OCI-LY1 (cell line): ENCODE measurements around the gene ETV3L.

Experiments used
- H2AFZ ChIP-seq: fragments of 200-600 bp; sonication (generic), shearing (Covaris generic); 2 replicates; pipeline ENCODE4 v1.6.0; 2014; ENCODE audit warnings: antibody characterized with exemption, mild to moderate bottlenecking, low read length
- H3F3A ChIP-seq: fragments of 200-600 bp; sonication (generic), shearing (Covaris generic); 2 replicates; pipeline ENCODE4 v1.6.0; 2014; ENCODE audit warnings: mild to moderate bottlenecking, antibody characterized with exemption, low read length, moderate library complexity; ENCODE audit not compliant: insufficient read depth
- H3K27ac ChIP-seq: fragments of 200-600 bp; sonication (generic); 2 replicates; pipeline ENCODE4 v1.5.1; 2014; ENCODE audit warnings: low read length, mixed run types, mild to moderate bottlenecking, low read depth; ENCODE audit not compliant: poor library complexity, severe bottlenecking
- H3K27me3 ChIP-seq: fragments of 200-600 bp; sonication (generic); 2 replicates; pipeline ENCODE4 v1.6.0; 2014; ENCODE audit warnings: antibody characterized with exemption, mild to moderate bottlenecking, low read length, moderate library complexity; ENCODE audit not compliant: insufficient read depth
- H3K36me3 ChIP-seq: fragments of 200-600 bp; sonication (generic); 2 replicates; pipeline ENCODE4 v1.6.1; 2014; ENCODE audit warnings: mild to moderate bottlenecking, antibody characterized with exemption, low read length, moderate library complexity, mixed read lengths; ENCODE audit not compliant: insufficient read depth
- H3K4me1 ChIP-seq: fragments of 200-600 bp; sonication (generic); 2 replicates; pipeline ENCODE4 v1.5.1; 2014; ENCODE audit warnings: mild to moderate bottlenecking, low read length, moderate library complexity; ENCODE audit not compliant: insufficient read depth, severe bottlenecking
- H3K4me2 ChIP-seq: fragments of 200-600 bp; sonication (generic), shearing (Covaris generic); 2 replicates; pipeline ENCODE4 v1.6.1; 2014; ENCODE audit warnings: low read length
- H3K4me3 ChIP-seq: fragments of 200-600 bp; sonication (generic); 2 replicates; pipeline ENCODE4 v1.5.1; 2014; ENCODE audit warnings: low read length, low read depth, mild to moderate bottlenecking, mixed read lengths; ENCODE audit not compliant: poor library complexity, severe bottlenecking
- H3K79me2 ChIP-seq: fragments of 200-600 bp; shearing (Covaris generic); 2 replicates; pipeline ENCODE4 v1.6.1; 2016; ENCODE audit warnings: mixed run types, low read length, mixed read lengths; ENCODE audit not compliant: insufficient read depth
- H3K9ac ChIP-seq: fragments of 200-600 bp; sonication (generic), shearing (Covaris generic); 2 replicates; pipeline ENCODE4 v1.6.1; 2014; ENCODE audit warnings: mild to moderate bottlenecking, low read length, mixed read lengths
- H3K9me2 ChIP-seq: fragments of 200-600 bp; sonication (generic), shearing (Covaris generic); 2 replicates; pipeline ENCODE4 v1.6.1; 2014; ENCODE audit warnings: low read depth, mild to moderate bottlenecking, low read length, mixed read lengths
- H3K9me3 ChIP-seq: fragments of 200-600 bp; shearing (Covaris generic); 2 replicates; pipeline ENCODE4 v1.6.1; 2014; ENCODE audit warnings: low read length, mixed read lengths
- H4K20me1 ChIP-seq: fragments of 200-600 bp; sonication (generic), shearing (Covaris generic); 2 replicates; pipeline ENCODE4 v1.6.0; 2016; ENCODE audit warnings: mild to moderate bottlenecking, low read length; ENCODE audit not compliant: insufficient read depth
- EZH2 ChIP-seq: fragments of 200-600 bp; sonication (generic), shearing (Covaris generic); IDR thresholded peaks from 2 replicates; pipeline ENCODE4 v1.8.0; 2017; ENCODE audit warnings: borderline replicate concordance, mixed run types, mild to moderate bottlenecking, antibody characterized with exemption, low read length, moderate library complexity, mixed read lengths
- TF ChIP-seq, protein P1 (sequence below): fragments of 200-600 bp; sonication (generic), shearing (Covaris generic); IDR thresholded peaks from 2 replicates; pipeline ENCODE4 v1.5.1; 2017; ENCODE audit warnings: mild to moderate bottlenecking, antibody characterized with exemption, low read length, moderate library complexity, mixed read lengths

ETV3L gene

DNA sequence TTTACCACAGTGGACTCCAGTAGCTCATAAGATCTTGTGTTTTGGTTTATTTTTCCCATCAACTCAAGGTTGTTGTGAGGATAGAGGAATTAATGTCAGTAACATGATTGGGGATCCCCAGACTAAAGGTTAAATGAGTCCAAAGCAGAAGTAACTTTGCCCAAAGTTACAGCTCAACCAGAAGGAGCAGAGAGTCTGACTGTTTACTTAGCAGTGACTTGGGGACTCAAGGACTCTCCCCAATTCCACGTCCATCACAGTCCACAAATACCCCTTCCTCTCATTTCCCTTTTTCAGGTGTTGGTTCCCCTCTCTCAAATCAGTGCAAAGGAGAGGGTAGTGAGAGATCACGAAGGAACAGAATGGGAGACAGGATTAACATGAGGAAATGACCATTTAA is 42.6 kb upstream of the ETV3L start:
- Histone ChIP-seq H3F3A (peaks cover 7% of the 10 kb centered on the region; the same call in 1 of the 2 replicates), H4K20me1 (no peaks in the 10 kb centered on the region), H3K27ac (no peak overlapping the region), H3K36me3 (no peaks in the 10 kb centered on the region), H3K9me2 (no peaks in the 10 kb centered on the region), H3K9ac (no peak overlapping the region), H3K27me3 (no peaks in the 10 kb centered on the region), H3K79me2 (0 out of 2 replicates have a peak, but pooled peaks cover 4% of the 10 kb centered on the region), H2AFZ (no peak overlapping the region), H3K9me3 (no peaks in the 10 kb centered on the region), H3K4me2 (no peak overlapping the region), H3K4me3 (no peak overlapping the region), H3K4me1 (peaks cover 11% of the 10 kb centered on the region)
- TF ChIP-seq, protein P1, sequence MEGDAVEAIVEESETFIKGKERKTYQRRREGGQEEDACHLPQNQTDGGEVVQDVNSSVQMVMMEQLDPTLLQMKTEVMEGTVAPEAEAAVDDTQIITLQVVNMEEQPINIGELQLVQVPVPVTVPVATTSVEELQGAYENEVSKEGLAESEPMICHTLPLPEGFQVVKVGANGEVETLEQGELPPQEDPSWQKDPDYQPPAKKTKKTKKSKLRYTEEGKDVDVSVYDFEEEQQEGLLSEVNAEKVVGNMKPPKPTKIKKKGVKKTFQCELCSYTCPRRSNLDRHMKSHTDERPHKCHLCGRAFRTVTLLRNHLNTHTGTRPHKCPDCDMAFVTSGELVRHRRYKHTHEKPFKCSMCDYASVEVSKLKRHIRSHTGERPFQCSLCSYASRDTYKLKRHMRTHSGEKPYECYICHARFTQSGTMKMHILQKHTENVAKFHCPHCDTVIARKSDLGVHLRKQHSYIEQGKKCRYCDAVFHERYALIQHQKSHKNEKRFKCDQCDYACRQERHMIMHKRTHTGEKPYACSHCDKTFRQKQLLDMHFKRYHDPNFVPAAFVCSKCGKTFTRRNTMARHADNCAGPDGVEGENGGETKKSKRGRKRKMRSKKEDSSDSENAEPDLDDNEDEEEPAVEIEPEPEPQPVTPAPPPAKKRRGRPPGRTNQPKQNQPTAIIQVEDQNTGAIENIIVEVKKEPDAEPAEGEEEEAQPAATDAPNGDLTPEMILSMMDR, result no peak
- TF ChIP-seq EZH2, result no peak

DNA sequence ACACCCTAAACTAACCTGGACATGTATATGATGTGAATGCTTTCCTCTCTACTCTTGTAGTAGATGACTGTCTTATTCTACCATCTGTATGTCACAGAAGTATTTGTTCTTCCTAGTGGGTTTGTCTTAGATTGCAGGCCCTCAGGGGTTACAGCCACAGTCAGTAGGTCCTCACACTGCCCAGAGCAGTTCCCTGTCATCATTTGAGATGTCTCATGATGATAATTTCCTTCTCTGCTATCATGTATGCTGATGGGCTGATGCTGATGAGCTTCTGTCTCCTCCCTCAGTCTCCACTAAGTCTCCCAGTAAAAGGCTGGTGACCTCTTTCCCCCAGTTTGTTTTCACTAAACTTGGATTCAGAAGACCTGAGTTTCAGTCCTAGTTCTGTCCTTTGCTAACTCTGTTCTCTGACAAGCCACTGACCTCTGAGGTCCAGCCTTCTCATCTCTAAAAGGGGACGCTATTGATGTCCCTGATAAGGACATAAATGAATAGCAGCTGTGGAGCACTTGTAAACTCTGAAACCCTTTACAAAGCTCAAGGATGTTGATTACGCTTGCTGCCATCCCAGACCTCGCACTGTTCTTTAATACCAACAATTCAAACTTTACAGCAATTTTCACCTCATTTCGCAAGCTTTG is 41.7 kb upstream of the ETV3L start:
- Histone ChIP-seq H3K27ac (no peak overlapping the region), H3K4me2 (no peak overlapping the region), H3K9me3 (no peaks in the 10 kb centered on the region), H3K36me3 (no peaks in the 10 kb centered on the region), H3K27me3 (no peaks in the 10 kb centered on the region), H2AFZ (no peak overlapping the region), H4K20me1 (no peaks in the 10 kb centered on the region), H3K79me2 (peaks cover 13% of the 10 kb centered on the region; the same call in 1 of the 2 replicates), H3K4me3 (no peak overlapping the region), H3K9me2 (no peaks in the 10 kb centered on the region), H3F3A (peaks cover 7% of the 10 kb centered on the region; the same call in 1 of the 2 replicates), H3K9ac (no peak overlapping the region), H3K4me1 (peaks cover 19% of the 10 kb centered on the region)
- TF ChIP-seq, protein P1, result no peak
- no peak for TF ChIP-seq EZH2

DNA sequence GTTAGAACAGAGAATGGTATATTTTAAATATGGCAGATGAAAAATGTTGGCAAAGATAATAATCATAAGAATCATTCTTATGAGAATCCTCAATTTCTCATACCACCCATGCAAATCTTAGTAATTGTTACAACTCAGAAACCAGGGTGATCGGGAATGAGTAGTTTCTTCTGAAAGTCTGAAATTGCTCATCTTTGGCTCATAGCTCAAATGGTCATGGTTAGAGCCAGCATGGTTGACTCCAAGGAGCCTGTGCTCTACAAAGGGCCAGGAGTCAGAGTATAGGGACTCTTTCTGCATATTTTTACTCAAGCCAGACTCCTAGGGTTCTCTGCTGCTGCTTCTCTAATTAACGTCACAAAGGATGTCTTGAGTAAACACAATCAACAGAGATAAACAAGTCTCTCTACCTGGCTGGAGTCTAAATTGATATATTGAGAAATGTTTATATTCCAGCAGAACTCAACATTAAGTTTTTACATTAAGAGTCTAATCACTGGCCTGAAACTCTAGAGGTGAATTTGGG is 40.5 kb upstream of the ETV3L start:
- no peak overlapping the region for H3K4me3 ChIP-seq
- H3K9me2 ChIP-seq, result no peaks in the 10 kb centered on the region
- peaks cover 14% of the 10 kb centered on the region; the same call in 1 of the 2 replicates for H3K79me2 ChIP-seq
- no peaks in the 10 kb centered on the region for H4K20me1 ChIP-seq
- H3K27me3 ChIP-seq, result no peaks in the 10 kb centered on the region
- no peak overlapping the region for H3K27ac ChIP-seq
- no peak for TF ChIP-seq EZH2
- TF ChIP-seq, protein P1, result no peak
- peaks cover 7% of the 10 kb centered on the region; the same call in 1 of the 2 replicates for H3F3A ChIP-seq
- H3K9me3 ChIP-seq, result no peaks in the 10 kb centered on the region
- no peak overlapping the region for H2AFZ ChIP-seq
- H3K4me2 ChIP-seq, result no peak overlapping the region
- peaks cover 10% of the 10 kb centered on the region for H3K36me3 ChIP-seq
- no peak overlapping the region for H3K9ac ChIP-seq
- peaks cover 21% of the 10 kb centered on the region for H3K4me1 ChIP-seq
